Uterus (tissue), 4 donors: ENCODE measurements around the gene DENND1A. TPM values are rescaled to one million over a fixed set of nuclear protein-coding genes. Genes with fewer than 3 reads are reported as not detected.
A peak's percentile ranks its signal among the peaks of the same experiment; 100 is the strongest.

ENCODE experiments used
- DNase-seq, 2 donors: peaks; one replicate each; pipeline ENCODE4 v3.0.0-alpha.2; 2019 to 2020
- H3K27ac ChIP-seq, 2 donors: fragments of 200-600 bp; sonication (generic); 1 replicate in 1 of 2; 2 replicates in 1 of 2; pipeline ENCODE4 v1.5.1; 2016 to 2018
- H3K27me3 ChIP-seq, 2 donors: fragments of 200-600 bp; sonication (generic); one replicate each; pipeline ENCODE4 v1.5.1; 2018 to 2019; ENCODE audit warnings: control low read depth in 1 of 2
- H3K36me3 ChIP-seq, 2 donors: fragments of 200-600 bp; sonication (generic); one replicate each; pipeline ENCODE4 v1.5.1; 2019; ENCODE audit warnings: control low read depth in 1 of 2
- H3K4me1 ChIP-seq, 2 donors: fragments of 200-600 bp; sonication (generic); one replicate each; pipeline ENCODE4 v1.5.1; 2018 to 2019; ENCODE audit warnings: control low read depth in 1 of 2
- H3K4me3 ChIP-seq, 2 donors: fragments of 200-600 bp; sonication (generic); 1 replicate in 1 of 2; 2 replicates in 1 of 2; pipeline ENCODE4 v1.5.1; 2018 to 2019; ENCODE audit warnings: mild to moderate bottlenecking in 1 of 2
- H3K9me3 ChIP-seq, 2 donors: fragments of 200-600 bp; sonication (generic); one replicate each; pipeline ENCODE4 v1.5.1; 2019; ENCODE audit warnings: control low read depth in 1 of 2
- POLR2A ChIP-seq, 2 donors: fragments of 450-650 bp; IDR thresholded peaks; one replicate each; pipeline ENCODE4 v1.6.1; 2016; ENCODE audit warnings: antibody characterized with exemption in 2 of 2, mild to moderate bottlenecking in 1 of 2, moderate library complexity in 1 of 2
- intact Hi-C: fragments of 100-400 bp; cut with DNase I; formaldehyde crosslinking; loops from one replicate; pipeline ENCODE4 v1.15.1; 2023; ENCODE audit warnings: low total_unique reads
- total RNA-seq, 4 donors: library from RNA; depleted of rRNA in 3 of 4; stranded (reverse); fragments of >200 nt in 3 of 4; gene quantifications; one replicate each; pipeline versions ENCODE4 v1.1.0 to v1.2.4, GENCODE V29; 2014 to 2023
- TF ChIP-seq, protein P1 (sequence below), 4 experiments: fragments of 200-600 bp in 2 of 4; fragments of 450-650 bp in 2 of 4; sonication (generic) in 2 of 4; IDR thresholded peaks; one replicate each; pipeline ENCODE4 v1.5.1; 2016 to 2019; ENCODE audit warnings: antibody characterized with exemption in 4 of 4, mild to moderate bottlenecking in 2 of 4, moderate library complexity in 1 of 4
- donor health status: DM: yes; HTN: yes; CAD: no.

DENND1A gene
- total RNA-seq, 4 donors from 2014 or later = 10.8 to 34.5 (median 22.6) TPM

DNA sequence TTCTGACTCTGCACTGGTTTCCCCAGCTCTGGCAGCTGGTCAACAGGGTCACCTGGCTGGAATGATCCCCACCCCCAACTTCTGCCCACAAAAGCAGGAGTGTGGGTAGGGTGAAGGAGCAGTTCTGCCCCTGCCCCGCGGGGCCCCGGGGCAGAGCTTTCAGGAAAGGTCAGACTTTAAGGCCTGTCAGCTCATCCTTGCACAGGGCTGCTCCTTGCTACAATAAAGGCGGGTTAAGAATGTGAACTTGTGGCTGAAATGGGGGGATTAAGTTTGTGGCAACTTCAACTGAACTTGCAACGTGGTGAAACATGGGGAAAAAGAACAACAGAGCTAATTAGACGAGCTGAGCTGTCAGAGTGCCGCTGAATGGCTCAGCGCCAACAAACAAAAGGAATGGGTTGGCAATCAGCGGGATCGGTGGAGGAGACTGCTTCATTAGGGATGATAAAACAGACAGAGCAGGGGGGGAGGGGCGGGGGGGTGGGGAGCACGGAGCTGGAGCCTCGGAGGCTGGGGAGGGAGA, 523.2 kb downstream of the DENND1A start:
- Histone ChIP-seq H3K4me1 (no peaks in the 10 kb centered on the region), H3K27ac (no peak overlapping the region), H3K4me3 (no peak overlapping the region), H3K36me3 (no peaks in the 10 kb centered on the region), H3K27me3 (no peaks in the 10 kb centered on the region), H3K9me3 (no peaks in the 10 kb centered on the region)
- no peak for DNase-seq
- no peak for TF ChIP-seq POLR2A (IDR thresholded peaks at IDR 0.05)
- TF ChIP-seq, protein P1, sequence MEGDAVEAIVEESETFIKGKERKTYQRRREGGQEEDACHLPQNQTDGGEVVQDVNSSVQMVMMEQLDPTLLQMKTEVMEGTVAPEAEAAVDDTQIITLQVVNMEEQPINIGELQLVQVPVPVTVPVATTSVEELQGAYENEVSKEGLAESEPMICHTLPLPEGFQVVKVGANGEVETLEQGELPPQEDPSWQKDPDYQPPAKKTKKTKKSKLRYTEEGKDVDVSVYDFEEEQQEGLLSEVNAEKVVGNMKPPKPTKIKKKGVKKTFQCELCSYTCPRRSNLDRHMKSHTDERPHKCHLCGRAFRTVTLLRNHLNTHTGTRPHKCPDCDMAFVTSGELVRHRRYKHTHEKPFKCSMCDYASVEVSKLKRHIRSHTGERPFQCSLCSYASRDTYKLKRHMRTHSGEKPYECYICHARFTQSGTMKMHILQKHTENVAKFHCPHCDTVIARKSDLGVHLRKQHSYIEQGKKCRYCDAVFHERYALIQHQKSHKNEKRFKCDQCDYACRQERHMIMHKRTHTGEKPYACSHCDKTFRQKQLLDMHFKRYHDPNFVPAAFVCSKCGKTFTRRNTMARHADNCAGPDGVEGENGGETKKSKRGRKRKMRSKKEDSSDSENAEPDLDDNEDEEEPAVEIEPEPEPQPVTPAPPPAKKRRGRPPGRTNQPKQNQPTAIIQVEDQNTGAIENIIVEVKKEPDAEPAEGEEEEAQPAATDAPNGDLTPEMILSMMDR (IDR thresholded peaks at IDR 0.05) = no peak
- intact Hi-C loops = no loop called here

- no peaks in the 10 kb centered on the region for H3K9me3 ChIP-seq
- DNase-seq = no peak
- H3K4me1 ChIP-seq = no peaks in the 10 kb centered on the region
- no peak overlapping the region for H3K27ac ChIP-seq
- H3K36me3 ChIP-seq = no peaks in the 10 kb centered on the region
- H3K4me3 ChIP-seq = no peak overlapping the region
- TF ChIP-seq, protein P1 (IDR thresholded peaks at IDR 0.05) = no peak
- TF ChIP-seq POLR2A (IDR thresholded peaks at IDR 0.05) = no peak
- no peaks in the 10 kb centered on the region for H3K27me3 ChIP-seq
- intact Hi-C loops = no loop called here
Measured at GRCh38 chr9:123406016-123406415, 523.9 kb downstream of the DENND1A start.

GRCh38 chr9:123402981-123403509, 526.9 kb downstream of the DENND1A start:
- Histone ChIP-seq H3K27me3 (no peaks in the 10 kb centered on the region), H3K4me1 (no peaks in the 10 kb centered on the region), H3K27ac (no peak overlapping the region), H3K36me3 (no peaks in the 10 kb centered on the region), H3K4me3 (no peak overlapping the region), H3K9me3 (no peaks in the 10 kb centered on the region)
- TF ChIP-seq POLR2A (IDR thresholded peaks at IDR 0.05) = no peak
- TF ChIP-seq, protein P1 (IDR thresholded peaks at IDR 0.05) = no peak
- no peak for DNase-seq
- intact Hi-C loops = no loop called here

DNA sequence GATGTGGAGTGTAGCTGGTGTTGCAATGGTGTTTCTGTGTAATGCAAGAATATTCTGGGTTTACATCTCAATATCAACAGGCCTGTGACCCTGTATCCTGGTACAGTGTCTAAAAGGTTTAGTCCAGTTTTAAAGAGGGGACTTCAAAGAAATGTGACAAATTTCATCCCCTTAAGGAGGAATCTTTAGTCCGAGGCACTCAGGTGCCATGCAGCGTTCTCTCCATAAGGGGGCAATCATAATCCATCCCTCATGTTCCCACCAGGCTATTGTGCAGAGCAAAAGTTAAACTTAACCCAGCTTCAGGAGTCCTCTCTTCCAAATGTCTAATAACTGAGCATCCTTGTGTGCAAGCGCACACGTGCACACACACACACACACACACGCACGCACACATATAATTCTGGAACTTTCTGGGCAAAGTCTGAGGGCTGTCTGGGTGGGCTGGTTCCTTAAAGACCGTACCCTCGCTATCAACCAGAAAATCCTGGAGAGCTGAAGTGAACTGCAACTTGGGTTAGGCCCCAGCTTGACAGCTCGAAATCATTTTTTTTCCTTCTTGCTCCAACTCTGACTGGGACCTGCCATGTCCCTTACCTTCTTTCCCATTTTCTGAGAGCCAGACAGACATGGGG, 527.9 kb downstream of the DENND1A start:
- intact Hi-C loops = no loop called here
- Histone ChIP-seq H3K9me3 (no peaks in the 10 kb centered on the region), H3K27ac (no peak overlapping the region), H3K4me1 (no peaks in the 10 kb centered on the region), H3K27me3 (no peaks in the 10 kb centered on the region), H3K36me3 (no peaks in the 10 kb centered on the region), H3K4me3 (no peak overlapping the region)
- TF ChIP-seq, protein P1 (IDR thresholded peaks at IDR 0.05) = peak; percentile 34 to 51 (median 49)
- no peak for TF ChIP-seq POLR2A (IDR thresholded peaks at IDR 0.05)
- no peak for DNase-seq

DNA sequence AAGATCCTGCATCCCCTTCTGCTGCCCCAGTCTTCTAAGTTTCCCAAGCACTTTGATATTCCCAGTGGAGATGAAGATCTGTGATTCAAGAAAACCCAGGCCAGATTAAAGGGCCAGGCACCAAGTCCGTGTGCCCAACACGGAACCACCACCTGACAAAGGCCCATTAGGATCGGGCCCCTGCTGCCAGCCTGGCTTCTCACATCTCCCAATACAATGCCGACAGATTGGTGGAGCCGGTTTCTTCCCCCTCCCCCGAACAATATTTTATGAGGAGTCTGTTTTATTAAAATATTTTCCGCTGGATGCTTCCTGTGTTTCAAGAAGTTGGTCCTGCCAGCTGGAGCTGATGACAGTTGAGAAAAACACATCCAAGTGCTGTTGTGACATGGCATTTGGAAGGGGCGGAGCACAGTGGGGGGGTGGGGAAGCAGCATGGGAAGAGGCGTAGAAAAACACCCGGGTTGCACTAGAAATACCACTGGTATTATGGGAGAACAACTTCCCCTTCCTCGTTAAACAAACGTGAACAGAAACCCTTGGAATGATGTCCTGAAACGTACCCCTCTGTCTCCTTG, 528.9 kb downstream of the DENND1A start:
- intact Hi-C loops = no loop called here
- DNase-seq = no peak
- no peaks in the 10 kb centered on the region for H3K4me1 ChIP-seq
- no peaks in the 10 kb centered on the region for H3K36me3 ChIP-seq
- TF ChIP-seq, protein P1 (IDR thresholded peaks at IDR 0.05) = no peak
- no peak for TF ChIP-seq POLR2A (IDR thresholded peaks at IDR 0.05)
- peak overlapping the region in 1 of 2 donors; percentile 45 for H3K27ac ChIP-seq
- no peak overlapping the region for H3K4me3 ChIP-seq
- H3K9me3 ChIP-seq = no peaks in the 10 kb centered on the region
- no peaks in the 10 kb centered on the region for H3K27me3 ChIP-seq
